Coronary artery (tissue), 2 donors: ENCODE measurements around the gene BLTP2.

Source experiments
- DNase-seq: peaks from one replicate; pipeline ENCODE4 v3.0.0-alpha.2; 2017; ENCODE audit warnings: low spot score
- H3K27ac ChIP-seq, 2 donors: fragments of 200-600 bp; sonication (generic); one replicate each; pipeline ENCODE4 v1.5.1; 2016 to 2019
- H3K4me3 ChIP-seq: fragments of 200-600 bp; sonication (generic); 2 replicates; pipeline ENCODE4 v1.5.1; 2016; ENCODE audit warnings: mild to moderate bottlenecking, moderate library complexity
- TF ChIP-seq, protein P1 (sequence below): fragments of 200-600 bp; sonication (generic); IDR thresholded peaks from one replicate; pipeline ENCODE4 v1.5.1; 2019; ENCODE audit warnings: antibody characterized with exemption

The BLTP2 gene

DNA sequence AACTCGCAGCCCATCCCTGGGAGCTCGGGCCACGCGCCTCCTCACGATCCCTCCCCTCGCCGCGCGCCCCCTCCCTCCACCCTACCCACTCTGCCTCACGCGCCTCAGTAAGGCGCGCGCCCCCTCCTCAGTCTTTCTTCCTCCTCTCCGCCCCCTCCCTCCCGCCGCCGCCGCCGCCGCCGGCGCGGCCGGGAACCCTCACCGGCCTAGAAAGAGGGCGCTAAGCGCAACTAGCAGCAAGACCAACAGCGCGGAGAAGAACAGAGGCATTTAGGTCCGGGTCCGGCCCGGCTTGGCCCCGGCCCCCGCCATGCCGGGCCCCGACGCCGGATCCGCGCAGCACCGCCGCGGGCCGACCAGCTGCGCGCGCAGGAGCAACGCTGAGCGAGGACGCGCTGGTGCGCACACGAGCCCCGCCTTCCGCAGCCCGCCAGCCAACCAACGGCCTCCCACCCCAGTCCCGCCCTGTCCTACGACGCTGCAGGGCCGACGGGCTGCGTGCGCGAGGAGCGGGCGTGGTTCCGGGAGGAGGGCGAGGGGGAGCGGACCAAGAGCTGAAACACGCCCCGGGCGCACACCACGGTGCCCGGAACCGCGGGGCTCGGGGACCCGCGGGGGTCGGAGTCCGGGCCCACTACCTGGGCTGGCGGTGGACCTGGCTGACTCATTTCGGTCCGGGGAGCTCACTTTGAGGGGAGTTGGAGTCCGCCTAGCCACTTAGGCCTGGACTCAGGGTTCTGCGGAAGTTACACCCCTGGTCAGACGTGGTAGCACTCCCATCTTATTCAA, at the start of gene BLTP2:
BLTP2 (minus strand) TSS at position 372 of the 789 bp plus-strand sequence; CDS start at position 270, 102 bp downstream.
- peak within 1 kb of the TSS; percentile 95 for H3K4me3 ChIP-seq
- TF ChIP-seq, protein P1, sequence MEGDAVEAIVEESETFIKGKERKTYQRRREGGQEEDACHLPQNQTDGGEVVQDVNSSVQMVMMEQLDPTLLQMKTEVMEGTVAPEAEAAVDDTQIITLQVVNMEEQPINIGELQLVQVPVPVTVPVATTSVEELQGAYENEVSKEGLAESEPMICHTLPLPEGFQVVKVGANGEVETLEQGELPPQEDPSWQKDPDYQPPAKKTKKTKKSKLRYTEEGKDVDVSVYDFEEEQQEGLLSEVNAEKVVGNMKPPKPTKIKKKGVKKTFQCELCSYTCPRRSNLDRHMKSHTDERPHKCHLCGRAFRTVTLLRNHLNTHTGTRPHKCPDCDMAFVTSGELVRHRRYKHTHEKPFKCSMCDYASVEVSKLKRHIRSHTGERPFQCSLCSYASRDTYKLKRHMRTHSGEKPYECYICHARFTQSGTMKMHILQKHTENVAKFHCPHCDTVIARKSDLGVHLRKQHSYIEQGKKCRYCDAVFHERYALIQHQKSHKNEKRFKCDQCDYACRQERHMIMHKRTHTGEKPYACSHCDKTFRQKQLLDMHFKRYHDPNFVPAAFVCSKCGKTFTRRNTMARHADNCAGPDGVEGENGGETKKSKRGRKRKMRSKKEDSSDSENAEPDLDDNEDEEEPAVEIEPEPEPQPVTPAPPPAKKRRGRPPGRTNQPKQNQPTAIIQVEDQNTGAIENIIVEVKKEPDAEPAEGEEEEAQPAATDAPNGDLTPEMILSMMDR = no peak
- peak within 1 kb of the TSS; percentile 83 to 94 for H3K27ac ChIP-seq
- peak; percentile 96 for DNase-seq

DNA sequence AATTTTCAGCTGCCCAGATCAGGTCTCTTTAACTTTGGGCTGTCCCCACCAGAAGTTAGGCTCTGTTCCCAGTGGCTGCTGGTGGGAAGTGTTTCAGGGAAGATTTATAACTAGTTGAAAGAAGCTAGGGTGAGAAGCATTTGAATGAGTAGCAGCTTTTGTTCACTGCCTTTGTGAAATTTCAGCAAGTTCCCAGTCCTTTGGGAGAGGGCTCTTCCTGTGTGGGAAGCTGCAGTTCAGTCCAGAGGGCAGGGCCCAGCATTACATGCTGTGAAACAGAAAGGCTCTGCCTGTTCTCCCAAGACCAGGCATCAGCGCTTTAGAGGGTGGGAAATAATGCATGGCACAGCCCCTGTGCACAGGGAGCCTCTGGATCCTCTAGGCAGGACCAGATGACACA, 48.9 kb upstream of the BLTP2 start:
- Histone ChIP-seq H3K27ac (no peak overlapping the region), H3K4me3 (no peak overlapping the region)
- DNase-seq = no peak
- TF ChIP-seq, protein P1 = no peak

DNA sequence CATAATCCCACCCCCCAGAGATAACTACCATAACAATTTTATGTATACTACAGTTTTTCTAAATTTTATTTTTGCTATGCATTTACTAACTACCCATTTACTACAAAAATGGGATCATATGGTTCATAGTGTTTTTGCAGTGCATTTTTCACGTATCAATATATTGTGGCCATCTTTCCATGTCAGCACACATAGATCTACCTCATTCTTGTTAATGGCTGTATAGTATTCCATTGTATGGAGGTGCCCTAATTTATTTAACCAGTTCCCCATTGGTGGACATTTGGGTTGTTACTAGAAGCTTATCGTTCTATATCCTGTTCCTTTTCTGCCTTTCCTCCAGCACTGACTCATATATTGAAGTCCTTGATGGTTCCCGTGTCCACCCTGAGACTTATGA, 44.1 kb upstream of the BLTP2 start:
- TF ChIP-seq, protein P1 = no peak
- no peak overlapping the region for H3K27ac ChIP-seq
- no peak overlapping the region for H3K4me3 ChIP-seq
- DNase-seq = no peak

DNA sequence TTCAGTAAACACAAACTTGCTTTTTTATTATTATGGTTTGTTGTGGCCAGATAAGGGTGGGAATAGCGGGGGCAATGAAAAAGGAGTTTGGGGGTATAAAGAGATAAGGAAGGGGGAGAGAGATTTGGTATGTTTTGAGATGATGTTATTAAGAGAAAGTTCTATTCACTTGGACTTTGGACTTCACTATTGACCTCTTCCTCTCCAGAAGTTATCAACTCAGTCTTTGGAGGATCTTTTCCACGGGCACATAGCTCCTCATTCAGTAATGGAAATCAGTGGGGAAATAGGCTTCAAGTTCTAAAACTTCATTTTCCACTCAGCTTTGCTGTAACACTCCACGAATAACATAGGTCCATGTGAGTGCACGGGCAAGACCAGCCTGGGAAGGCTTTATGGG, 43.5 kb upstream of the BLTP2 start:
- TF ChIP-seq, protein P1 = no peak
- H3K27ac ChIP-seq = no peak overlapping the region
- H3K4me3 ChIP-seq = no peak overlapping the region
- no peak for DNase-seq

DNA sequence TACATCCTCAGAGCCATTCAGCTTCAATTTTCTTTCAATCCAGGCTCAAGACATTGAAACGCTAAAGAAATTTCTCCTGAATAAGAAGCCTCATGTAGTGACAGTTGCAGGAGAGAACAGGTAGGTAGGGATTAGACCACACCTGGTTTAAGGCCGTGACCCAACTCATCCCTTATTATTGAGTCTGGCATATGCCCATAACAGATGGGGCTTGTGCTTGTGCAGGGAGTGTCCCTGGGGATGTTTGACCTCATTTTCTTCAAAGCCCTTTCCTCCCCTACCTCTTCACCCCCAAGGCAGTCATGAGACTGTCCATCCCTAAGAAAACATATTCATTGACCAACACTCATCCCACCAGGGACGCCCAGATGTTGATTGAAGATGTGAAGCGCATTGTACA, 41.3 kb upstream of the BLTP2 start:
- no peak for DNase-seq
- no peak overlapping the region for H3K27ac ChIP-seq
- TF ChIP-seq, protein P1 = no peak

DNA sequence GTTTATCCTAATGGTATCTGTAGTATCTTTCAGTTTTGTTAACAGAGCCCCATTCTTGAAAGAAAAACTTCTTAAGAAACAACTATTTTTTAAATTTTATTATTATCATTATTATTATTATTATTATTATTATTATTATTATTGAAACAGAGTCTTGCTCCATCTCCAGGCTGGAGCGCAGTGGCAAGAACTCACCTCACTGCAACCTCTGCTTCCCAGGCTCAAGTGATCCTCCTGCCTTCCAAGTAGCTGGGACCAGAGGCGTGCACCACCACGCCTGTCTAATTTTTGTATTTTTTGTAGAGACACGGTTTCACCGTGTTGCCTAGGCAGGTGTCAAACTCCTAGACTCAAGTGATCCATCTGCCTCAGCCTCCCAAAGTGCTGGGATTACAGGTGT, 40.4 kb upstream of the BLTP2 start:
- TF ChIP-seq, protein P1 = no peak
- no peak overlapping the region for H3K27ac ChIP-seq
- H3K4me3 ChIP-seq = no peak overlapping the region
- no peak for DNase-seq

More for the DNA sequence above, 41.3 kb upstream of the BLTP2 start:
- no peak overlapping the region for H3K4me3 ChIP-seq

DNA sequence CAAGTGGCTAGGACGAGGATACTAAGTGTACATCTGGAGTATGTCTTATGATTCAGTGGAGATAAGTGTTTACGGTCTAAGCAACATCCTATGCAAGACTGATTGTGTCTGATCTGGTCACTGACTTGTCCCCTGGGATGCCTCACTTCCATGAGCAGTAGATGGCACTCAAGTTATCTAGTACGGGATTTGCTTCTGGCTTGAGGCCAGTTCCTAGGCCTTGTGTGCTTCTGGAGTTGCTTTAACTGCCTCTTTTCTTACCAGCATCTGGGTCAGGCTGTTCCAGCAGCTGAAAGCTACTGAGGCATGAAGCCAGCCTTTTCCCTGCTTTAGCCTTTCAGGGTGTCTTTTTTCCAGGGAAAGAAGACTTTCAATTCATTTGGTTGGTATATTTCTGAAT, 40.0 kb upstream of the BLTP2 start:
- no peak overlapping the region for H3K4me3 ChIP-seq
- DNase-seq = no peak
- TF ChIP-seq, protein P1 = no peak
- no peak overlapping the region for H3K27ac ChIP-seq
